GM13977 (cell line): ENCODE data around the gene ZNF598.
A peak's percentile ranks its signal among the peaks of the same experiment; 100 is the strongest.

Experiments used
- DNase-seq: peaks from one replicate; pipeline ENCODE4 v3.0.0; 2012; ENCODE audit warnings: low spot score
- CTCF ChIP-seq: IDR thresholded peaks from 2 replicates; pipeline ENCODE4 v1.5.1; 2012; ENCODE audit warnings: mild to moderate bottlenecking, control low read depth; ENCODE audit not compliant: insufficient read depth; ENCODE audit errors: extremely low read depth, missing control alignments
- in situ Hi-C: fragments of 300-500 bp; cut with MboI; formaldehyde crosslinking; loops from one replicate; pipeline ENCODE4 v1.12.0; 2022; ENCODE audit warnings: low sequenced_read_pairs, low pct_unique_long_range_greater_than_20kb, mixed read lengths, inconsistent platforms; ENCODE audit not compliant: unreplicated experiment

Gene ZNF598

DNA sequence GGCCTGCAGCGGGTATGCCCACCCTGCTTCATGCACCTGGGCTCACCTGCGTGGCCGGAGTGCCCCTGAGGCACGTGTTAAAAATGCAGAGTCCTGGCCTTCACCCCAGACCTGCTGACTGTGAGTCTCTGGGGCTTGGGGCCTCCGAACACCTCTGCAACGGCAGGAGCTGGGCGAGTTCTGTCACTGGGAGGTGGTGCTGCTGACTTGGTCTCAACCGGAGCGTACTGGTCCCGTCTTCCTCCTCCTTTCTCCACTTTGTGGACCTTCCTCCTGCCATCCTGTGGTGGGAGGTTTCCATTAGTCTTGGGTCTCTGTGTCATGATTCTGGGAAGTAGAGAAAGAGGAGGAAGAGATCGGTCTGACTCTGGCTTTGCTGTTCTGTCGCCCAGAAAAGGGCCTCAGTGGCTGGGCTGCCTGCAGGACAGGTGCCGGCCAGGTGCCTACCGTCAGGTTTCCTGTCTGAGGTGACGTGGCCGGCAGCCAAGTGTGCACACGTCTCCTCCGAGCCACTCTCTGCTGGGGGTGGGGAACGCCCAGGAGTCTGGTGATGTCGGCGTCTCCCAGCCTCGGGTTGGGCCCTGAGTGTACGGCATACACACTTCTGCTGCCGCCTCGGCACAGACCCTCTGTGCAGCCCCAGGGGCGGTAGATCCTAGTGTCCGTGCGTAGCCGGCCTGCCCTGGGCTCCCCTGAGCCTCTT, 45.1 kb upstream of the ZNF598 start:
- no peak for TF ChIP-seq CTCF
- no peak for DNase-seq
- in situ Hi-C loops: no loop called here

DNA sequence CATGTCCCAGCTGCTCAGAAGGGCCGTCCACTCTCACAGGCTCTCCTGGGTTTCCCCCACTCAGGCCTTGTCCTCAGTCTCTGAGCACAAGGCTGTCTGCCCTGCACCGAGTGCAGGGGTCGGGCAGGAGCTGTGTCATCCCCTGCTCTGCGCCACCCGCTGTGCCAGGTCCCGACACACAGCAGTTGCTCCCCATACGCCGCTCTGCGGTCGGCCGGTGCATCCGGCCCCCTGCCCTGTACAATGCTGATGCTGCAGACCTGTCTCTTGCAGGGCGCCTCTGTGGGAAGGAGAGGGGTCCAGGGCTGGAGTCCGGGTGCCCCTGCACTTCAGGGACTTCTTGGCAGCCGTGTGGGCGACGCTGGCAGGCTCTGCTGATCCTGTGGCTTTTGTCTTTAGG, 44.3 kb upstream of the ZNF598 start:
- DNase-seq: no peak
- TF ChIP-seq CTCF: no peak
- in situ Hi-C loops: no loop called here

GRCh38 chr16:2053211-2053610, 43.6 kb upstream of the ZNF598 start:
- in situ Hi-C loops: no loop called here
- TF ChIP-seq CTCF: no peak
- DNase-seq: no peak

DNA sequence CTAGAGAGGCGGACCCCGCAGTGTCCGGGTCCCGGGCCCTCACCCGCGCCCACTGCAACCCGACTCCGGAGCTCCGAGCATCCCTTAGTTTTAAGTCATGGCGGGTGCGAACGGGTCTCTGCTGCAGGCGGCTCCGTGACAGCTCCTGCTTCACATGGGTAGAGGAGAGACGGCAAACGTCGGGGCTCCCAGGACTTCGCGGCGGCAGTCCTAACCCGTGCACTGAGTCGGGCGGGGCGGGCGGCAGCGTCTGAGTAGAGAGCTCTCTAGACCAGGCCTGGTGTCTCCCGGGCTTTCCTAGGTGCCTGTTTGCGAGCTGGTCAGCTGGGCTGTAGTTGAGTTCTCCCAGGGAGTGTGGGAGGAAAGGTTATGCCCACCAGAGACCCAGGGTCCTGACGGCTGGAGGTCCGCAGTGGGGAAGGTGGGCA, 38.5 kb upstream of the ZNF598 start:
- in situ Hi-C loops: no loop called here
- TF ChIP-seq CTCF: no peak
- no peak for DNase-seq

- in situ Hi-C loops: no loop called here
- DNase-seq: peak; percentile 100
- TF ChIP-seq CTCF: peak; percentile 1
Measured at GRCh38 chr16:2047330-2048115, 37.9 kb upstream of the ZNF598 start, which contains the start of the genes NTHL1 and TSC2. NTHL1 (minus strand) TSS chr16:2047834; CDS start chr16:2047823, 11 bp downstream. TSC2 (plus strand) TSS chr16:2047985; CDS start chr16:2048616, 631 bp downstream.

DNA sequence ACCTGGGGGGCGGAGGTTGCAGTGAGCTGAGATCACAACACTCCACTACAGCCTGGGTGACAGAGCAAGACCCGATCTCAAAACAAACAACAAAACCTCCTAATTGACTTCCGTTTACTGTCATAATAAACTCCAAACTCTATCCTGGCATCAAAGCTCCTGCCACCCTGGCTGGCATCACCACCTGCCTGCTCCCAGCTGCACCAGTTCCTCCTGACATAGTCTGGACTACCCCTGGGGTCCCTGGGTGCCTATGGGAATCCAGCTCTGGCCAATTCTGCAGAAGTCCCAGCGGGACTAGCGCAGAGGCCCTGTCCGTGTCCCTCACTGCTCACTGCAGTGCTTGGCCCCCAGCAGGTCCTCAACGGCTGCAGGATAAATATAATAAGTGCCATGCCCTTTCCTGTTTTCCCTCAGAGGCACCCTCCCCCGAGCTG, 37.3 kb upstream of the ZNF598 start:
- no peak for DNase-seq
- TF ChIP-seq CTCF: no peak
- in situ Hi-C loops: no loop called here
